ENCODE measurements around the gene ITFG1.
"Not testable (repeated sequence)": the region's sequence is repeated elsewhere in the genome, so short reads cannot be mapped to it uniquely, and the experiment has no call there.

Gene ITFG1

GRCh38 chr16:47486856-47487255, 26.0 kb upstream of the ITFG1 start:
- intact Hi-C loops (cut with micrococcal nuclease): no loop called here
- peaks cover 11% of the 10 kb centered on the region for H3K9me3 Mint-ChIP-seq
- no peak overlapping the region for H3K4me3 Mint-ChIP-seq
- no peak overlapping the region for H3K27ac Mint-ChIP-seq
- peaks cover 9% of the 10 kb centered on the region for H3K4me1 Mint-ChIP-seq (ENCODE audit: low read depth)
- H3K27me3 Mint-ChIP-seq: no peaks in the 10 kb centered on the region
- peaks cover 54% of the 10 kb centered on the region for H3K36me3 Mint-ChIP-seq (ENCODE audit: low read depth)

GRCh38 chr16:47483616-47484015, 22.8 kb upstream of the ITFG1 start:
- intact Hi-C loops (cut with micrococcal nuclease): no loop called here
- no peaks in the 10 kb centered on the region for H3K9me3 Mint-ChIP-seq
- H3K4me3 Mint-ChIP-seq: no peak overlapping the region
- no peak overlapping the region for H3K27ac Mint-ChIP-seq
- no peaks in the 10 kb centered on the region for H3K27me3 Mint-ChIP-seq
- peaks cover 40% of the 10 kb centered on the region for H3K36me3 Mint-ChIP-seq (ENCODE audit: low read depth)
- H3K4me1 Mint-ChIP-seq (ENCODE audit: low read depth): peaks cover 22% of the 10 kb centered on the region

- no peak overlapping the region for H3K4me3 Mint-ChIP-seq
- peaks cover 27% of the 10 kb centered on the region for H3K36me3 Mint-ChIP-seq (ENCODE audit: low read depth)
- H3K27me3 Mint-ChIP-seq: no peaks in the 10 kb centered on the region
- intact Hi-C loops (cut with micrococcal nuclease): no loop called here
- H3K9me3 Mint-ChIP-seq: no peaks in the 10 kb centered on the region
- H3K27ac Mint-ChIP-seq: no peak overlapping the region
- peaks cover 22% of the 10 kb centered on the region for H3K4me1 Mint-ChIP-seq (ENCODE audit: low read depth)
These were observed 21.0 kb upstream of the ITFG1 start for GRCh38 chr16:47481698-47482374.

GRCh38 chr16:47480410-47480809, 19.5 kb upstream of the ITFG1 start:
- peaks cover 13% of the 10 kb centered on the region for H3K36me3 Mint-ChIP-seq (ENCODE audit: low read depth)
- intact Hi-C loops (cut with micrococcal nuclease): no loop called here
- no peak overlapping the region for H3K4me3 Mint-ChIP-seq
- no peaks in the 10 kb centered on the region for H3K9me3 Mint-ChIP-seq
- no peak overlapping the region for H3K27ac Mint-ChIP-seq
- no peaks in the 10 kb centered on the region for H3K27me3 Mint-ChIP-seq
- peaks cover 22% of the 10 kb centered on the region for H3K4me1 Mint-ChIP-seq (ENCODE audit: low read depth)

- Mint-ChIP-seq H3K27me3 (no peaks in the 10 kb centered on the region), H3K4me3 (no peak overlapping the region), H3K27ac (no peak overlapping the region), H3K9me3 (no peaks in the 10 kb centered on the region), H3K4me1 (ENCODE audit: low read depth) (peaks cover 22% of the 10 kb centered on the region), H3K36me3 (ENCODE audit: low read depth) (peaks cover 11% of the 10 kb centered on the region)
- intact Hi-C loops (cut with micrococcal nuclease): no loop called here
These were observed 16.8 kb upstream of the ITFG1 start for GRCh38 chr16:47477679-47478078.

GRCh38 chr16:47476654-47477345, 15.9 kb upstream of the ITFG1 start:
- no peaks in the 10 kb centered on the region for H3K27me3 Mint-ChIP-seq
- peaks cover 15% of the 10 kb centered on the region for H3K36me3 Mint-ChIP-seq (ENCODE audit: low read depth)
- H3K27ac Mint-ChIP-seq: no peak overlapping the region
- intact Hi-C loops (cut with micrococcal nuclease): no loop called here
- no peak overlapping the region for H3K4me3 Mint-ChIP-seq
- H3K4me1 Mint-ChIP-seq (ENCODE audit: low read depth): peaks cover 19% of the 10 kb centered on the region
- H3K9me3 Mint-ChIP-seq: no peaks in the 10 kb centered on the region

- Mint-ChIP-seq H3K9me3 (no peaks in the 10 kb centered on the region), H3K27ac (no peak overlapping the region), H3K27me3 (no peaks in the 10 kb centered on the region), H3K4me1 (ENCODE audit: low read depth) (peaks cover 14% of the 10 kb centered on the region), H3K4me3 (no peak overlapping the region), H3K36me3 (ENCODE audit: low read depth) (peaks cover 23% of the 10 kb centered on the region)
- intact Hi-C loops (cut with micrococcal nuclease): no loop called here
These were observed 14.9 kb upstream of the ITFG1 start for GRCh38 chr16:47475786-47476185.

GRCh38 chr16:47473792-47474191, 12.9 kb upstream of the ITFG1 start:
- intact Hi-C loops (cut with micrococcal nuclease): no loop called here
- Mint-ChIP-seq H3K27me3 (no peaks in the 10 kb centered on the region), H3K9me3 (no peaks in the 10 kb centered on the region), H3K4me1 (ENCODE audit: low read depth) (peaks cover 10% of the 10 kb centered on the region), H3K27ac (no peak overlapping the region), H3K4me3 (no peak overlapping the region), H3K36me3 (ENCODE audit: low read depth) (peaks cover 21% of the 10 kb centered on the region)

GRCh38 chr16:47473004-47473403, 12.1 kb upstream of the ITFG1 start:
- H3K27ac Mint-ChIP-seq; H3K27me3 Mint-ChIP-seq; intact Hi-C loops (cut with micrococcal nuclease); H3K9me3 Mint-ChIP-seq; H3K4me3 Mint-ChIP-seq: not testable (repeated sequence)
- Mint-ChIP-seq H3K4me1 (ENCODE audit: low read depth) (peaks cover 12% of the 10 kb centered on the region), H3K36me3 (ENCODE audit: low read depth) (peaks cover 28% of the 10 kb centered on the region)

GRCh38 chr16:47470810-47471209, 9.9 kb upstream of the ITFG1 start:
- Mint-ChIP-seq H3K27me3 (no peaks in the 10 kb centered on the region), H3K4me1 (ENCODE audit: low read depth) (peaks cover 20% of the 10 kb centered on the region), H3K9me3 (no peaks in the 10 kb centered on the region), H3K4me3 (no peak overlapping the region), H3K36me3 (ENCODE audit: low read depth) (peaks cover 36% of the 10 kb centered on the region), H3K27ac (no peak overlapping the region)
- intact Hi-C loops (cut with micrococcal nuclease): no loop called here

GRCh38 chr16:47470211-47470610, 9.3 kb upstream of the ITFG1 start:
- Mint-ChIP-seq H3K27ac (no peak overlapping the region), H3K4me3 (no peak overlapping the region), H3K36me3 (ENCODE audit: low read depth) (peaks cover 42% of the 10 kb centered on the region), H3K27me3 (no peaks in the 10 kb centered on the region), H3K4me1 (ENCODE audit: low read depth) (peaks cover 22% of the 10 kb centered on the region), H3K9me3 (no peaks in the 10 kb centered on the region)
- intact Hi-C loops (cut with micrococcal nuclease): no loop called here

GRCh38 chr16:47469227-47469626, 8.4 kb upstream of the ITFG1 start:
- no peak overlapping the region for H3K27ac Mint-ChIP-seq
- H3K9me3 Mint-ChIP-seq: no peaks in the 10 kb centered on the region
- H3K27me3 Mint-ChIP-seq: no peaks in the 10 kb centered on the region
- intact Hi-C loops (cut with micrococcal nuclease): no loop called here
- no peak overlapping the region for H3K4me3 Mint-ChIP-seq
- H3K4me1 Mint-ChIP-seq (ENCODE audit: low read depth): peaks cover 22% of the 10 kb centered on the region
- peaks cover 46% of the 10 kb centered on the region for H3K36me3 Mint-ChIP-seq (ENCODE audit: low read depth)

GRCh38 chr16:47468070-47468689, 7.3 kb upstream of the ITFG1 start:
- H3K27ac Mint-ChIP-seq: peak overlapping the region; percentile 8
- intact Hi-C loops (cut with micrococcal nuclease): not testable (repeated sequence)

GRCh38 chr16:47467501-47467900, 6.6 kb upstream of the ITFG1 start:
- no peak overlapping the region for H3K27ac Mint-ChIP-seq
- H3K4me1 Mint-ChIP-seq (ENCODE audit: low read depth): peaks cover 35% of the 10 kb centered on the region
- no peak overlapping the region for H3K4me3 Mint-ChIP-seq
- intact Hi-C loops (cut with micrococcal nuclease): no loop called here
- H3K36me3 Mint-ChIP-seq (ENCODE audit: low read depth): peaks cover 51% of the 10 kb centered on the region
- no peaks in the 10 kb centered on the region for H3K27me3 Mint-ChIP-seq
- no peaks in the 10 kb centered on the region for H3K9me3 Mint-ChIP-seq

More at GRCh38 chr16:47468070-47468689, 7.3 kb upstream of the ITFG1 start:
- Mint-ChIP-seq H3K4me1 (ENCODE audit: low read depth) (peaks cover 28% of the 10 kb centered on the region), H3K36me3 (ENCODE audit: low read depth) (peaks cover 52% of the 10 kb centered on the region)
- H3K4me3 Mint-ChIP-seq, H3K27me3 Mint-ChIP-seq, H3K9me3 Mint-ChIP-seq: not testable (repeated sequence)
